Subcutaneous abdominal adipose tissue (tissue), 5 donors: ENCODE measurements around the gene SLC26A11.

Experiments
- H3K27ac ChIP-seq: one replicate; pipeline ENCODE4 v1.7.0; 2013; ENCODE audit warnings: low read depth, mild to moderate bottlenecking, inconsistent platforms, low read length, moderate library complexity
- H3K27me3 ChIP-seq, 5 donors: one replicate each; pipeline ENCODE4 v1.7.0; 2013; ENCODE audit warnings: low read length in 5 of 5, inconsistent platforms in 1 of 5; ENCODE audit not compliant: control insufficient read depth in 5 of 5, insufficient read depth in 4 of 5
- H3K36me3 ChIP-seq, 5 donors: one replicate each; pipeline ENCODE4 v1.7.0; 2013; ENCODE audit warnings: low read length in 5 of 5; ENCODE audit not compliant: control insufficient read depth in 5 of 5, insufficient read depth in 5 of 5
- H3K4me1 ChIP-seq, 5 donors: one replicate each; pipeline ENCODE4 v1.7.0; 2013; ENCODE audit warnings: low read length in 5 of 5, mild to moderate bottlenecking in 3 of 5, moderate library complexity in 1 of 5; ENCODE audit not compliant: control insufficient read depth in 5 of 5, insufficient read depth in 5 of 5
- H3K4me3 ChIP-seq, 5 donors: one replicate each; pipeline ENCODE4 v1.7.0; 2013; ENCODE audit warnings: low read length in 5 of 5, low read depth in 1 of 5
- H3K9ac ChIP-seq, 5 donors: one replicate each; pipeline ENCODE4 v1.7.0; 2013; ENCODE audit warnings: low read length in 5 of 5, mild to moderate bottlenecking in 4 of 5, moderate library complexity in 3 of 5
- H3K9me3 ChIP-seq, 5 donors: one replicate each; pipeline ENCODE4 v1.7.0; 2013; ENCODE audit warnings: low read length in 5 of 5; ENCODE audit not compliant: control insufficient read depth in 5 of 5
- donor health status: healthy.
- donor health status: healthy.
- donor health status: healthy.
- donor health status: healthy.
- donor health status: healthy.

Gene SLC26A11

DNA sequence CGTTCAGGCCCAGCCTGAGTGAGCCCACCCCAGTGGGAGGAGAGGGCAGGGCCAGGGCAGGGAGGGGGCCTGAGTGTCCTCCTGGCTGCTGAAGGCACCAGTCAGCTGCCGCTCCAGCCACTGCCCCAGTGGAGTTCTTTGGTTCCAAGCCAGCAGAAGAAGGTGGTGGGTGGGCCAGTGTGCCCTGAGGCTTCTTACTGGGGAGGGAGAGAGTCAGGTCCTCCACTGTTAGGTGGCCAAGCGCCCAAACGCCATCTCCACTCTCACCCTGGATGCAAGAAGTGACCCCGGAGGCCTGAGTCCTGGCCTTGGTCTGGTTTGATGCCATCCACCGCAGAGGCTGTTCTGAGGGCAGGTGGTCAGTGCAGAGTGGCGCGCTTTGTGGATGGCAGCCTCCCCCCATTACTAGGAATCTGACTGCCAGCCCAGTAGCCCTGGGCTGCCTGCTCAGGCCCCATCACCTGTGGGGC is 42.6 kb downstream of the SLC26A11 start:
- Histone ChIP-seq H3K9ac (peak overlapping the region in 4 of 5 donors; percentile 46 to 60 (median 54)), H3K27me3 (no peaks in the 10 kb centered on the region), H3K9me3 (no peaks in the 10 kb centered on the region), H3K27ac (peak overlapping the region; percentile 91), H3K36me3 (peaks cover 0 to 22% (median 12%) of the 10 kb centered on the region in 5 donors), H3K4me1 (peaks cover 6 to 53% (median 42%) of the 10 kb centered on the region in 5 donors), H3K4me3 (peak overlapping the region in 4 of 5 donors; percentile 69 to 93 (median 69))

DNA sequence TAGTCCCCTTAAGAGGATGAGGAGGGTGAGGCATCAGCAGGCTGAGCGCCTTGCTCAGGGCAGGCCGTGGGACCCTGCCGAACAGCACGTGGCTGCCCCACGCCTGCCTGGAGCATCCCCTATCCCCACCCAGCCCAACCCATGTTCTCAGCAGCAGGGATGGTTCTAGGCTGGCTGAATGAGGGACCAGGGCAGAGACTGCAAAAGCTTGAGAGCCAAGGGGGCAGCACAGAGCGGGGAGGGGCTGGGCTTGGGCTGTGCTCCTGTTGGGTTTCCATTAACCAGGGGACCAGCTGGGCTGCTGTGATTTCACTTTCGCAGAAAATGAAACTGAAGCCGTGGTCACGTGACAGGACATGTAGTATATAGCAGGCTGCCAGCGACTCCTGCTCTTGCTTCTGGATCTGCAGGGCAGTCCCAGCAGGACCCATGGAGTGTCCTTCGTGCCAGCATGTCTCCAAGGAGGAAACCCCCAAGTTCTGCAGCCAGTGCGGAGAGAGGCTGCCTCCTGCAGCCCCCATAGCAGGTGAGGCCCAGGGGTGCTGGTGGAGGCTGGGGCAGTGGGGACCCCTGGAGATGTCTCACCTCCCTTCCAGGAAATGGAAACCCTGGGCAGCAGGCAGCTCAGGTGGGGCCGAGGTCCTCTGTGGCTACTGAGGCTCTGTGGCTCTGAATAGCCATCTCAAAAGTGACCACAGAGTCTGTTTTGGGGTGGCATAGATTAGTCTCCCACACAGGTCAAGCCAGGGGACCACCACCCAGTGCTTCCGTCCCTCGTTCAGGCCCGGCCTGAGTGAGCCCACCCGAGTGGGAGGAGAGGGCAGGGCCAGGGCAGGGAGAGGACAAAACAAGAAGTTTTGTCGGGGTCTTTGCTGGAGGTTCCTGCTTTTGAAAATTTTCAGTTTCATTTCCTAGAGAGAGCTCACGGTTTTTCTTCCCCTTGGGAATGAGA is 43.3 kb downstream of the SLC26A11 start:
- peak overlapping the region; percentile 91 for H3K27ac ChIP-seq
- no peaks in the 10 kb centered on the region for H3K27me3 ChIP-seq
- peaks cover 6 to 53% (median 42%) of the 10 kb centered on the region in 5 donors for H3K4me1 ChIP-seq
- peak overlapping the region; percentile 56 to 93 (median 69) for H3K4me3 ChIP-seq
- H3K9me3 ChIP-seq: no peaks in the 10 kb centered on the region
- H3K36me3 ChIP-seq: peaks cover 0 to 29% (median 14%) of the 10 kb centered on the region in 5 donors
- H3K9ac ChIP-seq: peak overlapping the region; percentile 46 to 68 (median 57)

DNA sequence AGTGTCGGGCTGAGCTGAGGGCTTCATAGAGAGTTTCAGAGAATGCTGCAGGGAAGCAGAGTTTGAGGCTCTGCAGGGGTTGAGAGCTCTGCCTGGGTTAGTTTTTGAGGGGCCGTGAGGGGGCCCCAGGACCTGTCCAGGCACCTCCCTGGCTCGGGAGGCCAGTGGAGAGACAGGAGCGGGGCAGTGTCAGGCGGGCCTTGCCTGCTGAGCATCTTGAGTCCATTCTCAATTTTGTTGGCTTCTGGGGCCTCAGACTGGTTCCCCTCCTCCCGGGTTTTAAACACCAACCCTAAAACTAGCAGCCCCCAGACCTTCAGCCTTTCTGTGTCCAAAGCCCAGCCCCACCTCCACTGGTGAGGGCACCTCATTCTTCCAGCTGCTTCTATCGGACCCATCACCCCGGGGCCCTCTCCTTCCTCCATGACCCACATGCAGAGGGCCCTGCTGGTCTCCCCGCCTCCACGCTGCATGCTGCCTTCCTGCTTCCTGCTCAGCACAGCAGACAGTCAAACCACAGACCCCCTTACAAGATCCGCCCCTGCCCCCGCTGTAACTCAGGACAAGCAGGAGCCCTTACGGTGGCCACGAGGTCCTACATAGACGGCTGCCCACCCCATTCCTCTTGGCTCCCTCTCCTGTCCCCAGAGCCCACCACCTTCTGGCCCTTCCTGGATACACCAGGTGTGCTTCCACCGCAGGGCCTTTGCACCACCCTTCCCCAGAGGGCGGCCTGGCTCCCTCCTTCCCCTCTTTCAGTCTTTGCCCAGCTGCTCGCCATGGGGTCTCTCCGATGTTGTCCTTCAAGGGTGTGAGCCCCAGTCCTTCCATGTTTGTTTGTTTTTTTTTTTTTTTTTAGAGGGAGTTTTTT is 44.2 kb downstream of the SLC26A11 start:
- Histone ChIP-seq H3K36me3 (peaks cover 4 to 38% (median 22%) of the 10 kb centered on the region in 5 donors), H3K4me3 (peak overlapping the region; percentile 35 to 93 (median 69)), H3K27ac (peak overlapping the region; percentile 91), H3K27me3 (no peaks in the 10 kb centered on the region), H3K9ac (peak overlapping the region in 3 of 5 donors; percentile 44 to 57 (median 46)), H3K9me3 (no peaks in the 10 kb centered on the region), H3K4me1 (peaks cover 6 to 52% (median 42%) of the 10 kb centered on the region in 5 donors)

DNA sequence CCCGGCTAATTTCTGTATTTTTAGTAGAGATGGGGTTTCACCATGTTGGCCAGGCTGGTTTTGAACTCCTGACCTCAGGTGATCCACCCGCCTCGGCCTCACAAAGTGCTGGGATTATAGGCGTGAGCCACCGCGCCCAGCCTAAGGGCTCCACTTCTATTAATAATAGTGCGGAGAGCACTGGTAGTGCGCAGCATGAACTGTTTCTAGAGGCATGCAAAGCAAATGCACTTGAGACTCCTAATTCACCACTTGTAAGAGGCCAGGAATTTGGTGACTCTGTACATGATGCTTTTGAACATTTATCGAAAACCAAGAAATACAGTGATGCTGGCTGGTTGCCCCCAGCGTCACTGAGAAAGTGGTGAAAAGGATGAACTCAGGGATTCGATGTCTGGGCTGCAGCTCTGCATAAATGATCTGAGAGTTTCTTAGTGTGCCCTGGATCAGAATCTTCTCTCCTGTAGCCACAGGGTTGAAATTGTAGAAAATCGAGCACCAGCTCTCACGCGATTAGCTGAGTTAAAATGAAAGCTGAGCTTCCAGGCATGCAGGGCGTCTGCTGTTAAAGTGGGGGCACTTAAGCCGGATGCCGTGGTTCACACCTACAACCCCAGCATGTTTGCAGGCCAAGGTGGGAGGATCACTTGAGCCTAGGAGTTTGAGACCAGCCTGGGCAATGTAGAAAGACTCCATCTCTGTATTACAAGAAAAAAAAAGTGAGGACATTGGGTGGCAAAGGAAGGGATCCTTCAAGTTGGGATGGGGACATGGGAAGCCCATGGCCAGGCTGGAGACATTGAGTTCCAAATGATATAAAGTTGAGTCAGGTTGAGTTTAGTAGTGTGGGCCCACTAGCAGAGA is 45.2 kb downstream of the SLC26A11 start:
- Histone ChIP-seq H3K36me3 (peaks cover 6 to 48% (median 30%) of the 10 kb centered on the region in 5 donors), H3K4me3 (no peak overlapping the region), H3K9ac (no peak overlapping the region), H3K27ac (no peak overlapping the region), H3K9me3 (no peaks in the 10 kb centered on the region), H3K27me3 (no peaks in the 10 kb centered on the region), H3K4me1 (peaks cover 6 to 46% (median 37%) of the 10 kb centered on the region in 5 donors)

DNA sequence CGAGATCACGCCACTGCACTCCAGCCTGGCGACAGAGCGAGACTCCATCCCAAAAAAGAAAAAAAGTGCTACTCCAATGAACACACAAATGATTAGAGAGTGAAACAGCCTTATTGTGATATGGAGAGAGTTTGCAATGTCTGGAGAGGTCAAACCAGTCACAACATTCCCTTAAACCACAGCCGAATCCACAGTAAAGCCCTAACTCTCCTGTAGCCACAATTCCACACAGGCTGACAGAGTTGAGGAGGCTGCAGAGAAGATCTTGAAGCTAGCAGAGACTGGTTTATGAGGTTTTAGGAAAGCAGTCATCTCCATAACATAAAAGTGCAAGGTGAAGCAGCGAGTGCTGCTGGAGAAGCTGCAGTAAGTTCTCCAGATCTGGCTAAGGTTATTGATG is 47.2 kb downstream of the SLC26A11 start:
- Histone ChIP-seq H3K36me3 (peaks cover 6 to 50% (median 30%) of the 10 kb centered on the region in 5 donors), H3K27ac (no peak overlapping the region), H3K9ac (no peak overlapping the region), H3K9me3 (no peaks in the 10 kb centered on the region), H3K4me1 (peaks cover 6 to 34% (median 25%) of the 10 kb centered on the region in 5 donors), H3K27me3 (no peaks in the 10 kb centered on the region), H3K4me3 (no peak overlapping the region)

DNA sequence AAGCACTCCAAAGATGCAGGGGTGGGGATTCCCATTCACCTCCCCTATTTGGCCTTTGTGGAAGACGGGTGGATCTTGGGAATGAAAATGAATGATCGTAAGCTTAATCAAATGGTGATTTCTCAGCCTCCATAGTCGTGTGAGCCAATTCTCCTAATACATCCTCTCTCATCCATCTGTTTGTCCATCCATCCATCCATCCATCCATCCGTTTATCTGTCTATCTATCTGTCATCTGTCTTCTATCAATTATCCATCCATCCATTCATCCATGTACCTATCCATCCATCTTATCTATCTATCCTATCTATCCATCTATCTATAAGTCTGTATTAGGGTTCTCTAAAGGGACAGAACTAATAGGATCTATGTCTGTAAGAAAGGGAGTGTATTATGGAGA is 48.2 kb downstream of the SLC26A11 start:
- Histone ChIP-seq H3K4me1 (peaks cover under 1 to 24% (median 16%) of the 10 kb centered on the region in 5 donors), H3K36me3 (peaks cover 6 to 57% (median 34%) of the 10 kb centered on the region in 5 donors)

DNA sequence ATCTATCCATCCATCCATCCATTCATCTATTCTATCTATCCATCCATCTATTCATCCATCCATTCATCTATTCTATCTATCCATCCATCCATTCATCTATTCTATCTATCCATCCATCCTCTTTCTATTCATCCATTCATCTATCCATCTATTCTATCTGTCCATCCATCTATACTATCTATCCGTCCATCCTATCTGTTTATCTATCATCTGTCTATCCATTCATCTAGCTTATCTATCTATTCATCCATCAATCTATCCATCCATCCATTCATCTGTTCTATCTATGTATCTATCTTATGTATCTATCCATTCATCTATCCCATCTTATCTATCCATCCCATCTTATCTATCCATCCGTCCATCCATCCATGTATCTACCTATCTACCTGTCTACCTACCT is 49.2 kb downstream of the SLC26A11 start:
- no peaks in the 10 kb centered on the region for H3K27me3 ChIP-seq
- no peak overlapping the region for H3K4me3 ChIP-seq
- no peaks in the 10 kb centered on the region for H3K9me3 ChIP-seq
- peaks cover 6 to 63% (median 41%) of the 10 kb centered on the region in 5 donors for H3K36me3 ChIP-seq
- H3K27ac ChIP-seq: no peak overlapping the region
- H3K9ac ChIP-seq: no peak overlapping the region
- peaks cover 0 to 18% (median 6%) of the 10 kb centered on the region in 5 donors for H3K4me1 ChIP-seq

More for the DNA sequence above, 48.2 kb downstream of the SLC26A11 start:
- H3K9ac ChIP-seq: no peak overlapping the region
- H3K9me3 ChIP-seq: no peaks in the 10 kb centered on the region
- H3K4me3 ChIP-seq: no peak overlapping the region
- H3K27me3 ChIP-seq: no peaks in the 10 kb centered on the region
- no peak overlapping the region for H3K27ac ChIP-seq

DNA sequence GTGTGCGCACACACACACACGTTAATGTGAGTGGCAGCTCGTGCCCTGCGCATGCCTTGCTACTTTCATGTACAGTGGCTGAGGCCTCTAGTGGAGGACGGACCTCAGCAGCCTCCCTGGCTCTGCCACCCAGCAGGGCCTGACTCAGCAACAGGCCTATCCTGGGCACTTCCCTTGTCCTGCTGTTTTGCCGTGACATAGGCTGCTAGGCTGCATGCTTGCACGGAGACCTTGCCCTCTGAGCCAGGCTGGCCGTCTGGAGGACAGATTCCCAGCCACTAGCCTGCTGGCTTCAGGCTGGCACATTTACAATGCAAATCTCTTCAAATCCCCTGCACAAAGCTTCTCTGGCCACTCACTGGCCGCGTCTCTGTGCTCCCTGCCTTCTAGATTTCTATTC is 49.9 kb downstream of the SLC26A11 start:
- Histone ChIP-seq H3K4me3 (no peak overlapping the region), H3K4me1 (peaks cover 0 to 12% (median 2%) of the 10 kb centered on the region in 5 donors), H3K9me3 (no peaks in the 10 kb centered on the region), H3K27me3 (no peaks in the 10 kb centered on the region), H3K36me3 (peaks cover 6 to 59% (median 42%) of the 10 kb centered on the region in 5 donors), H3K27ac (no peak overlapping the region), H3K9ac (no peak overlapping the region)

DNA sequence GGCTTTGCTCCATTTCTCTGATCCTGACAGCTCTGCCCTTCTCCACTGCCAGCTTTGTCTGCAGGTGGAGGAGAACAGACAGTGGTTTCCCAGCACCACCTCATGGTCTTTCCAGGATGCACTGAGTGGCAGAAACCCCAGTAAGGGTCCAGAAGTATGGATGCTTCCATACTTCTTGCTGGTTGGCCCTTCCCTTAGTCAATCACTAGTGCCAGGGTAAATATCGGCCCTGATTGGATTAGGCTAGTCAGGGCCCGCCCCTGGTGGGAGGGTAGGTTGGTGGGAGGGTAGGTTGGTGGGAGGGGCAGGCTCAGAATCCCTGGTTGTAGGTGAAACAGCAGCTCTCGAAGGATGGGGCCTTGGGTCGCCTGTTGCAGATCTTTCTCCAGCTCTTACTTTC is 50.6 kb downstream of the SLC26A11 start:
- Histone ChIP-seq H3K9me3 (no peaks in the 10 kb centered on the region), H3K9ac (no peak overlapping the region), H3K27ac (no peak overlapping the region), H3K27me3 (no peaks in the 10 kb centered on the region), H3K36me3 (peaks cover 6 to 53% (median 37%) of the 10 kb centered on the region in 5 donors), H3K4me1 (peaks cover 0 to 5% (median 4%) of the 10 kb centered on the region in 5 donors), H3K4me3 (no peak overlapping the region)
